Neural cell (in vitro differentiated cells): ENCODE measurements around the gene CLEC3B. TPM values are rescaled to one million over a fixed set of nuclear protein-coding genes. Genes with fewer than 3 reads are reported as not detected.

Experiments used
- H2AFZ ChIP-seq: fragments of 200-600, 300-800 bp; sonication (generic), shearing (Covaris generic); 2 replicates; pipeline ENCODE4 v1.6.0; 2014; ENCODE audit warnings: low read depth, mild to moderate bottlenecking, antibody characterized with exemption, low read length, moderate library complexity
- H3F3A ChIP-seq: fragments of 200-600 bp; shearing (Covaris generic); 2 replicates; pipeline ENCODE4 v1.6.1; 2016; ENCODE audit warnings: mild to moderate bottlenecking, moderate library complexity, mixed read lengths, antibody characterized with exemption, low read length; ENCODE audit not compliant: insufficient read depth, poor library complexity, severe bottlenecking
- H3K27ac ChIP-seq: fragments of 200-600, 300-800 bp; sonication (generic), shearing (Covaris generic); 2 replicates; pipeline ENCODE4 v1.5.1; 2014; ENCODE audit warnings: mild to moderate bottlenecking, low read length, moderate library complexity
- H3K27me3 ChIP-seq: fragments of 300-800, 200-600 bp; sonication (generic), shearing (Covaris generic); 2 replicates; pipeline ENCODE4 v1.6.0; 2014; ENCODE audit warnings: mild to moderate bottlenecking, low read depth, low read length, moderate library complexity; ENCODE audit not compliant: insufficient read depth
- H3K36me3 ChIP-seq: fragments of 300-800, 200-600 bp; sonication (generic), shearing (Covaris generic); 2 replicates; pipeline ENCODE4 v1.5.1; 2014; ENCODE audit warnings: mild to moderate bottlenecking, antibody characterized with exemption, low read length, moderate library complexity; ENCODE audit not compliant: insufficient read depth
- H3K4me2 ChIP-seq: fragments of 300-800, 200-600 bp; sonication (generic), shearing (Covaris generic); 2 replicates; pipeline ENCODE4 v1.6.0; 2014; ENCODE audit warnings: mild to moderate bottlenecking, low read length
- H3K4me3 ChIP-seq: fragments of 300-800, 200-600 bp; sonication (generic), shearing (Covaris generic); 2 replicates; pipeline ENCODE4 v1.5.1; 2014; ENCODE audit warnings: mild to moderate bottlenecking, low read length, moderate library complexity
- H3K79me2 ChIP-seq: fragments of 200-600 bp; shearing (Covaris generic); replicated peaks from 2 replicates; pipeline ENCODE4 v1.6.0; 2014; ENCODE audit warnings: mild to moderate bottlenecking, low read length, moderate library complexity; ENCODE audit not compliant: insufficient read depth
- H3K9ac ChIP-seq: fragments of 300-800, 200-600 bp; sonication (generic), shearing (Covaris generic); 2 replicates; pipeline ENCODE4 v1.6.1; 2016; ENCODE audit warnings: mild to moderate bottlenecking, low read length, mixed read lengths
- H3K9me2 ChIP-seq: fragments of 200-600 bp; shearing (Covaris generic); 2 replicates; pipeline ENCODE4 v1.6.1; 2016; ENCODE audit warnings: mild to moderate bottlenecking, low read length, mixed read lengths; ENCODE audit not compliant: insufficient read depth
- H3K9me3 ChIP-seq: fragments of 200-600, 300-800 bp; sonication (generic), shearing (Covaris generic); 2 replicates; pipeline ENCODE4 v1.6.1; 2016; ENCODE audit warnings: mild to moderate bottlenecking, mixed run types, low read length, moderate library complexity, mixed read lengths
- H4K20me1 ChIP-seq: fragments of 200-600 bp; shearing (Covaris generic); 2 replicates; pipeline ENCODE4 v1.6.1; 2016; ENCODE audit warnings: mild to moderate bottlenecking, mixed run types; ENCODE audit not compliant: insufficient read depth
- EP300 ChIP-seq: fragments of 450-650 bp; conservative IDR thresholded peaks from 2 replicates; pipeline ENCODE4 v1.6.1; 2014; ENCODE audit warnings: antibody characterized with exemption, mild to moderate bottlenecking, moderate library complexity; ENCODE audit not compliant: poor library complexity, severe bottlenecking
- EZH2 ChIP-seq: fragments of 200-600, 300-800 bp; shearing (Covaris generic), sonication (generic); IDR thresholded peaks from 2 replicates; pipeline ENCODE4 v1.6.1; 2014; ENCODE audit warnings: antibody characterized with exemption, low read length, borderline replicate concordance, mild to moderate bottlenecking; ENCODE audit not compliant: insufficient read depth, poor library complexity, severe bottlenecking
- MXI1 ChIP-seq: fragments of 450-650 bp; conservative IDR thresholded peaks from 2 replicates; pipeline ENCODE4 v1.6.1; 2014; ENCODE audit warnings: antibody characterized with exemption, mild to moderate bottlenecking; ENCODE audit not compliant: poor library complexity, severe bottlenecking
- POLR2AphosphoS5 ChIP-seq: IDR thresholded peaks from 2 replicates; pipeline ENCODE4 v1.6.1; 2012
- RAD21 ChIP-seq: fragments of 450-650 bp; conservative IDR thresholded peaks from 2 replicates; pipeline ENCODE4 v1.6.1; 2014; ENCODE audit warnings: antibody characterized with exemption, mild to moderate bottlenecking, moderate library complexity
- SMC3 ChIP-seq: fragments of 450-650 bp; conservative IDR thresholded peaks from 2 replicates; pipeline ENCODE4 v1.6.1; 2014; ENCODE audit warnings: antibody characterized with exemption, mild to moderate bottlenecking, moderate library complexity; ENCODE audit not compliant: poor library complexity
- TAF1 ChIP-seq: IDR thresholded peaks from 2 replicates; pipeline ENCODE4 v1.6.1; 2012; ENCODE audit warnings: low read depth
- polyA plus RNA-seq: library from polyadenylated mRNA; depleted of rRNA; stranded (reverse); fragments of >200 nt; gene quantifications from 2 replicates; pipeline ENCODE4 v1.2.3, GENCODE V29; 2014
- TF ChIP-seq, protein P1 (sequence below): IDR thresholded peaks from 2 replicates; pipeline ENCODE4 v1.6.1; 2012; ENCODE audit warnings: borderline replicate concordance
- TF ChIP-seq, protein P2 (sequence below): fragments of 450-650 bp; IDR thresholded peaks from 2 replicates; pipeline ENCODE4 v1.5.1; 2014; ENCODE audit warnings: antibody characterized with exemption, mild to moderate bottlenecking, moderate library complexity; ENCODE audit not compliant: poor library complexity, severe bottlenecking

CLEC3B gene
- polyA plus RNA-seq, 1 donor from 2014 or later, result 2.6 TPM

DNA sequence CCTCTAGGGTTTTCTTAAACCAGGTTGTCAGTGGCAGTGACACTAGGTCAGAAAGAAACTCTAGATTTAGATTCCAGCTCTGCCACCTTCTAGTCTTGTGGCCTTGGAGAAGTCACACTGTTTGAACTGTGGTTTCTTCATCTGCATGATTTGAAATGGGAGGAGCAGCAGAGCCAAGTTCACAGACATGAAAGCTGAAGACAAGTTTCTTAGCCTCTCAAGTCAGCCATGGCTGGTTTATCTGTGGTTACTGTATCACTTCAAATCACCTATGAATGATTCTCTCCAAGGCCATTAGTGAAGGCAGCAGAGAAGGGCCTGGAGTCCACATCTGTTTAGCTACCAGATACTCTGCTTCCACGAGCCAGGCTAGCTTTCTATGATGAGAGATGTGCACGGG lies 15.6 kb downstream of the CLEC3B start:
- Histone ChIP-seq H3K79me2 (no peaks in the 10 kb centered on the region), H2AFZ (no peak overlapping the region), H3K36me3 (no peaks in the 10 kb centered on the region), H3K4me2 (no peak overlapping the region), H3K4me3 (no peak overlapping the region), H3K27me3 (peaks cover 6% of the 10 kb centered on the region), H3F3A (no peaks in the 10 kb centered on the region), H3K9me2 (no peaks in the 10 kb centered on the region), H3K9ac (no peak overlapping the region), H3K27ac (no peak overlapping the region), H3K9me3 (no peaks in the 10 kb centered on the region), H4K20me1 (no peaks in the 10 kb centered on the region)
- TF ChIP-seq EZH2 (no peak), MXI1 (no peak), POLR2AphosphoS5 (no peak), SMC3 (no peak)

DNA sequence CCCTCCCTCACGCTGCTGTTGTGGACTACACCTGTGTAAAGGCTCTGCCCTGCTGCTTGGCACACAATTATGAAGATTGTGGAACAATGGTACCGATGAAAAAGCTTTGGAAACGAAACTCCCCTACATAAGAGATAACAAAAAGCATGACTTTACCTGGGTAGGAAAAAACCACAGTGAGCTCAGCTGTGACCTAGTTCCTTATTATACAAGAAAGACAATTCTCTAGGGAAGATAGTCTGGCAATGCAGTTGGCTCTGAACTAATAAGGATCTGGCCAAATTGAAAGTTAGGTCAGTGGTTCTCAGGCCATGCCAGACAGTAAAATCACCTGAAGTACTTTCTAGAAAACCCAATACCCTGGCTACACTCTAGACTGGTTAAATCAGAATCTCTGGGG lies 16.1 kb downstream of the CLEC3B start:
- TF ChIP-seq RAD21 (no peak), MXI1 (no peak)
- TF ChIP-seq, protein P1, sequence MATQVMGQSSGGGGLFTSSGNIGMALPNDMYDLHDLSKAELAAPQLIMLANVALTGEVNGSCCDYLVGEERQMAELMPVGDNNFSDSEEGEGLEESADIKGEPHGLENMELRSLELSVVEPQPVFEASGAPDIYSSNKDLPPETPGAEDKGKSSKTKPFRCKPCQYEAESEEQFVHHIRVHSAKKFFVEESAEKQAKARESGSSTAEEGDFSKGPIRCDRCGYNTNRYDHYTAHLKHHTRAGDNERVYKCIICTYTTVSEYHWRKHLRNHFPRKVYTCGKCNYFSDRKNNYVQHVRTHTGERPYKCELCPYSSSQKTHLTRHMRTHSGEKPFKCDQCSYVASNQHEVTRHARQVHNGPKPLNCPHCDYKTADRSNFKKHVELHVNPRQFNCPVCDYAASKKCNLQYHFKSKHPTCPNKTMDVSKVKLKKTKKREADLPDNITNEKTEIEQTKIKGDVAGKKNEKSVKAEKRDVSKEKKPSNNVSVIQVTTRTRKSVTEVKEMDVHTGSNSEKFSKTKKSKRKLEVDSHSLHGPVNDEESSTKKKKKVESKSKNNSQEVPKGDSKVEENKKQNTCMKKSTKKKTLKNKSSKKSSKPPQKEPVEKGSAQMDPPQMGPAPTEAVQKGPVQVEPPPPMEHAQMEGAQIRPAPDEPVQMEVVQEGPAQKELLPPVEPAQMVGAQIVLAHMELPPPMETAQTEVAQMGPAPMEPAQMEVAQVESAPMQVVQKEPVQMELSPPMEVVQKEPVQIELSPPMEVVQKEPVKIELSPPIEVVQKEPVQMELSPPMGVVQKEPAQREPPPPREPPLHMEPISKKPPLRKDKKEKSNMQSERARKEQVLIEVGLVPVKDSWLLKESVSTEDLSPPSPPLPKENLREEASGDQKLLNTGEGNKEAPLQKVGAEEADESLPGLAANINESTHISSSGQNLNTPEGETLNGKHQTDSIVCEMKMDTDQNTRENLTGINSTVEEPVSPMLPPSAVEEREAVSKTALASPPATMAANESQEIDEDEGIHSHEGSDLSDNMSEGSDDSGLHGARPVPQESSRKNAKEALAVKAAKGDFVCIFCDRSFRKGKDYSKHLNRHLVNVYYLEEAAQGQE, result no peak
- no peaks in the 10 kb centered on the region for H3K79me2 ChIP-seq

DNA sequence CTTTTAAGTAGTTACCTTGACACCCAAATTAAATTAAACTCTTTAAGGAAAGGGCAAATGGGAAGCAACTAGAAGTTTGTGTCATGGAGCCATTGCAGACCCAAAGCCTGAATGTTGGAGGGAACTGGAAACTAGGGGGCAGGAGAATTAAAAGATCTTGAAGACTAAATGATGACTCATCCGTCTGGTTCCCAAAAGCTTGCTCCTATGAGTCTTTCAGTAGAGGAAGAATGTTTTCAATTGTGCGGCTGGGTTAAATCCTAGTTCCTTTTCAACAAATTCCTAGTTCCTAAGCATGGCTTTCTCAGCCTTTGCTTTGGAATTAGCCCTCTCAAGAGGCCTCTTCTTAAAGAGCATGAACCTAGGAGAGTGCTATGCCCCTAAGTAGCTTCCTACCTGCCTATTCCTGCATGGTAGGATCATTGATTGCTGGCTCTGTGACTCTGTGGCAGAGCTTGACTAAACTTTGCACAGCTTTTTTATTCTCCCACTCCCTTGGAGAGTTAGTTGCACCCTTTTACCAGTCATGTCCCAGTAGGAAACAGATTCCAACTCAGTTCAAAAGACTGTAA lies 17.7 kb downstream of the CLEC3B start:
- no peaks in the 10 kb centered on the region for H3K27me3 ChIP-seq

More for the DNA sequence above, 16.1 kb downstream of the CLEC3B start:
- Histone ChIP-seq H3K4me3 (no peak overlapping the region), H3K9me2 (no peaks in the 10 kb centered on the region), H2AFZ (no peak overlapping the region), H4K20me1 (no peaks in the 10 kb centered on the region), H3K27ac (no peak overlapping the region), H3K4me2 (no peak overlapping the region), H3K27me3 (peaks cover 1% of the 10 kb centered on the region), H3K9me3 (no peaks in the 10 kb centered on the region), H3K9ac (no peak overlapping the region), H3K36me3 (no peaks in the 10 kb centered on the region), H3F3A (no peaks in the 10 kb centered on the region)

More for the DNA sequence above, 17.7 kb downstream of the CLEC3B start:
- Histone ChIP-seq H3K4me3 (no peak overlapping the region), H3K27ac (no peak overlapping the region), H3K79me2 (no peaks in the 10 kb centered on the region), H3K4me2 (no peak overlapping the region), H3K9me2 (no peaks in the 10 kb centered on the region), H3K9ac (no peak overlapping the region), H3K36me3 (no peaks in the 10 kb centered on the region), H4K20me1 (no peaks in the 10 kb centered on the region), H2AFZ (no peak overlapping the region), H3K9me3 (no peaks in the 10 kb centered on the region), H3F3A (no peaks in the 10 kb centered on the region)
- TF ChIP-seq MXI1, result no peak
- no peak for TF ChIP-seq SMC3
- no peak for TF ChIP-seq RAD21
- TF ChIP-seq POLR2AphosphoS5, result no peak
- TF ChIP-seq EP300, result no peak
- TF ChIP-seq TAF1, result no peak
- no peak for TF ChIP-seq EZH2
- TF ChIP-seq, protein P2, sequence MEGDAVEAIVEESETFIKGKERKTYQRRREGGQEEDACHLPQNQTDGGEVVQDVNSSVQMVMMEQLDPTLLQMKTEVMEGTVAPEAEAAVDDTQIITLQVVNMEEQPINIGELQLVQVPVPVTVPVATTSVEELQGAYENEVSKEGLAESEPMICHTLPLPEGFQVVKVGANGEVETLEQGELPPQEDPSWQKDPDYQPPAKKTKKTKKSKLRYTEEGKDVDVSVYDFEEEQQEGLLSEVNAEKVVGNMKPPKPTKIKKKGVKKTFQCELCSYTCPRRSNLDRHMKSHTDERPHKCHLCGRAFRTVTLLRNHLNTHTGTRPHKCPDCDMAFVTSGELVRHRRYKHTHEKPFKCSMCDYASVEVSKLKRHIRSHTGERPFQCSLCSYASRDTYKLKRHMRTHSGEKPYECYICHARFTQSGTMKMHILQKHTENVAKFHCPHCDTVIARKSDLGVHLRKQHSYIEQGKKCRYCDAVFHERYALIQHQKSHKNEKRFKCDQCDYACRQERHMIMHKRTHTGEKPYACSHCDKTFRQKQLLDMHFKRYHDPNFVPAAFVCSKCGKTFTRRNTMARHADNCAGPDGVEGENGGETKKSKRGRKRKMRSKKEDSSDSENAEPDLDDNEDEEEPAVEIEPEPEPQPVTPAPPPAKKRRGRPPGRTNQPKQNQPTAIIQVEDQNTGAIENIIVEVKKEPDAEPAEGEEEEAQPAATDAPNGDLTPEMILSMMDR, result no peak
- TF ChIP-seq, protein P1, result no peak
